OCI-LY7 (cell line): ENCODE data around the gene GHITM.

Source experiments
- CTCF ChIP-seq: fragments of 200-600 bp; sonication (generic); conservative IDR thresholded peaks from 2 replicates; pipeline ENCODE4 v1.5.1; 2014; ENCODE audit warnings: mild to moderate bottlenecking, antibody characterized with exemption, low read length, moderate library complexity, mixed read lengths
- EZH2phosphoT487 ChIP-seq: fragments of 200-600 bp; sonication (generic); IDR thresholded peaks from 2 replicates; pipeline ENCODE4 v1.6.1; 2018; ENCODE audit warnings: low read depth, borderline replicate concordance, mild to moderate bottlenecking, mixed run types, antibody characterized with exemption, low read length, moderate library complexity, mixed read lengths

GRCh38 chr10:84200537-84201243, 61.4 kb downstream of the GHITM start:
- TF ChIP-seq CTCF (no peak), EZH2phosphoT487 (no peak)
